Measurements from ENCODE around the gene ZNF124.
"Not testable (repeated sequence)": the region's sequence is repeated elsewhere in the genome, so short reads cannot be mapped to it uniquely, and the experiment has no call there.

The ZNF124 gene

DNA sequence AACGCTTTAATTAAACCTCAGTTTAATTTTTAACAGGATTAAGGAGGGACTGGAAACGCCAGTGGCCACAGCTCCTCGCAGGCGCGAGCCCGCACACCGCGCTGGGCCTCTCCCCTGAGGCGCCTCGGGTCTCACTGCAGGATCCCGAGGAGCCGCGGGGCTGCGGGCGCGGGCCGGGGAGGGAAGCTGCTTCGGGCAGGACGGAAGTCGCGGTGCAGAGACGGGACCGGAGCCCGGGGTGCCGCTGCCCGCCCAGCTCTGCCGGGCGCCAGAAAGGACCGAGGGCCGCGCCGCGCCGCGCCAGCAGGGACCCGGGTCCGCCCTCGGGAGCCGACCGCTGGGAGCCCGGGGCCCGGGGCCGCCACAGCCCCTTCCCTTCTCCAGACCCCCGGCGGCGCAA lies 377 bp downstream of the ZNF124 start:
- not testable (repeated sequence) for DNase-seq

DNA sequence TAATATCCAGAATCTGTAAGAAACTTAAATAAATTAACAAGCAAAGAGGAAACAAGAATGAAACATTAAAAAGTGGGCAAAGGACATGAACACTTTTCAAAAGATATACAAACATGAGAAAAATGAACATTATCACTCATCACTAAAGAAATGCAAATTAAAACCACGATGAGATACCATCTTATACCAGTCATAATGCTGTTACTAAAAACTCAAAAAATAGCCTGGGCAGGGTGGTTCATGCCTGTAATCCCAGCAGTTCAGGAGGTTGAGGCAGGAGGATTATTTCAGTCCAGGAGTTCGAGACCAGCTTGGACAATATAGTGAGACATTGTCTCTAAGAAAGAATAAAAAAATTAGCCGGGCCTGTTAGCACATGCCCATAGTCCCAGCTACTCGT lies 6.1 kb downstream of the ZNF124 start:
- no peak for DNase-seq

DNA sequence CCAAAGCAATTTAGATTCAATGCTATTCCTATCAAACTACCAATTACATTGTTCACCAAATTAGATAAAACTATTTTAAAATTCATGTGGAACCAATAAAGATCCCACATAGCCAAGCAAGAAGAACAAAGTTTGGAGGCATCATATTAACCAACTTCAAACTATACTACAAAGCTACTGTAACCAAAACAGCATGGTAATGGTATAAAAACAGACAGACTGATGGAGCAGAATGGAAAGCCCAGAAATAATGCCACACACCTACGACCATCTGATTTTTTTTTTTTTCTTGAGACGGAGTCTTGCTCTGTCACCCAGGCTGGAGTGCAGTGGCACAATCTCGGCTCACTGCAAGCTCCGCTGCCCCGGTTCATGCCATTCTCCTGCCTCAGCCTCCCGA lies 7.1 kb downstream of the ZNF124 start:
- no peak for DNase-seq

DNA sequence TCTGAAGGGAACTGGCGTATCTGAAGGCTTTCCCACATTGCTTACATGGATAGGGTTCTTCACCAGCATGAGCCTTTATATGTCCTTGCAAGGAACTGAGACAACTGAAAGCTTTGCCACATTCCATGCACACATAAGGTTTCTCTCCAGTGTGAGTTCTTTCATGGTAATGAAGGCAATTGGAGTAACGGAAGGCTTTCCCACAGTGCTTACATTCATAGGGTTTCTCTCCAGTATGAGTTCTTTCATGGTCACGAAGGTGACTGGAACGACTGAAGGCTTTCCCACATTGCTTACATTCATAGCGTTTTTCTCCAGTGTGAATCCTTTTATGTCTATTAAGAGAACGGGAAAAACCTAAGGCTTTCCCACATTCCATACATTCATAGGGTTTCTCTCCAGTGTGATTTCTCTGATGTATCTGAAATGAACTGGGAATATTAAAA lies 15.0 kb downstream of the ZNF124 start:
- DNase-seq = no peak

DNA sequence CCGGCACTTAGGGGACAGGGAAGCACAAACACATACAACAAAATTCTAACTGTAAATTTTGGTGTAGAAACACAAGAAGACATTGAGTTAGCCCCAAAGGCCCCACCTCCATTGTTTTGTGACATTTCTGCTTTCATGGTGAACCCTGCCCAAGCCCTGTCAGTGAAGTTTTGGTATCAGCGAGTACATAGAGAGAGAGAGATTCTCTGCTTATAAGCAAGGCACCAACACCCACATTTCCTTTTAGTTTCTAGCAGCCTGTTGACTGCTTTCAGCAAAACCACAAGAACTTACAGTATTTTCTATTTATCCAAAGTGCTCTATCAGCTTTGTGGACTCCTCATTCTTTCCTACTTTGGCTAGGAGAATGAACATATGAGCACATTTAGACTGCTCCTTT lies 24.0 kb downstream of the ZNF124 start:
- DNase-seq = no peak

DNA sequence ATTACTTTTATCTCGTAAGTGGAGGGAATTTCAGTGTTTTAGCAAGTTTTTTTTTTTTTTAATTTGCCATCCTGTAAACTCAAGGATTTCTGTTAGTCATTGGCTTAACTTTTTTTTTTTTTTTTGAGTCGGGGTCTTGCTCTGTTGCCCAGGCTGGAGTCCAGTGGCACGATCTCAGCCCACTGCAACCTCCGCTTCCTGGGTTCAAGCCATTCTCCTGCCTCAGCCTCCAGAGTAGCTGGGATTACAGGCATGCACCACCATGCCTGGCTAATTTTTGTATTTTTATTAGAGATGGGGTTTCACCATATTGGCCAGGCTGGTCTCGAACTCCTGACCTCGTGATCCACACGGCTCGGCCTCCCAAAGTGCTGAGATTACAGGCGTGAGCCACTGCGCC lies 24.7 kb downstream of the ZNF124 start:
- not testable (repeated sequence) for DNase-seq

DNA sequence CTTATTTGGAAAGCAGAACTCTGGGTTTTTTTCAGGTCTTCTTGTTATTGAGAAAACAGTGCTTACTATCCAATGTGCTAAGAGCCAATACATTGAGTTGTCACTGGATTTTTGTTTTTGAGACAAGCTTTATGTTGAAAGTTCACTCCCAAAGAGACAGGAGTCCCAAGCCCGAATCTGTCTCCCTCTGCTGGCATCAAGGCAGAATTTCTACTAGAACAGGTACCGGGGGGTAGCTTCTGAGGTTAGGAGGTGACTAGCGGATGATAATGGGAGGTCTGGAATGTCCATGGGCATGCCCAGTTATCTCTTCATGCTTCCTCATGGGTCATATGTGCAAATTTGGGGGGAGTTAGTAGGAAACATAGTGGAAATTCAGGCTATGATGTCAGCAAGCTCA lies 25.1 kb downstream of the ZNF124 start:
- DNase-seq = no peak

DNA sequence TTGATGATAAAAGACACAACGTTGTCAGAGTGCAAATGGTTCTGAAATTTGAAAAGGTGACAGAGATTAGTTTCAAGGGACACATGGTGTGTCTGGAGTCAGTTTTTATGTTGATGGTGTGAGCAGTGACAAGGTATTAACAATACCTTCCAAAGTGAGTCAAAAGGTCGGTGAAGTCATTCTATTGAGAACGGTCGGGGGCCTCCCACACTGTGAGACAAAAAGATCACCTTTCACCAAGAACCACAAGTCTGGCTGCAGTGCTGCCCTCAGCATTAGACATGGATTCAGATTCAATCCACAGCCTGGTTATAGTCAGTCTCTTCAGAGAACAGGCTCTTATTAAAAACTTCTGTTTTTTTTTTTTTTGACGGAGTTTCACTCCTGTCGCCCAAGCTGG lies 26.5 kb downstream of the ZNF124 start:
- no peak for DNase-seq

DNA sequence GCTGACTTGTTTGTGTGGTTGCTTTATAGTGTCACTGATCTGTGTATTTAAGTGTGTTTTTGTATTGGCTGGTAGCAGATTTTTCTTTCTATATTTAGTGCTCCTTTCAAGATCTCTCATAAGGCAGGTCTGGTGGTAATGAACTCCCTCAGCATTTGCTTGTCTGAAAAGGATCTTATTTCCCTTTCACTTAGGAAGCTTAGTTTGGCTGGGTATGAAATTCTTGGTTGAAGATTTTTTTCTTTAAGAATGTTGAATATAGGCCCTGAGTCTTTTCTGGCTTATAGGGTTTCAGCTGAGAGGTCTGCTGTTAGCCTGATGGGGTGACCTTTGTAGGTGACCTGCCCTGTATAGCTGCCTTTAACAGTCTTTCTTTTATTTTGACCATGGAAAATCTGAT lies 32.3 kb downstream of the ZNF124 start:
- DNase-seq = not testable (repeated sequence)

DNA sequence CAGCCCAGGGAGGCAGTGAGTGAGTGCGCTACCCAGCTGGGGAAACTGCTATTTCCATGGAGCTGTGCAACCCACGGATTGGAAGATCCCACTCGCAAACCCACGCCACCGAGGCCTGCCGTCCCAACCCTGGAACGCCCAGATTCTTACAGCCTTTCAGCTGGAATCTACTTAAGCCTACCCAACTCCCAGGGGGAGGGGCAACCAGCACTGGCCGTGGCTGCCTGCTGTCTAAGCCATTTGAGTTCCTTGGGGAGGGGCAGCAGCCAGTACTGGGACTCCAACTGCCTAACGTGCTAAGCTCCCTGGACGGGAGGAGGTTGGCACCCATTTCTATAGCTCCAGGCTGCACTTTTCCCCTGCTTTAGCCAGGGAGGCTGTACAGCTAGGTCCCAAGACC lies 40.6 kb downstream of the ZNF124 start:
- no peak for DNase-seq

DNA sequence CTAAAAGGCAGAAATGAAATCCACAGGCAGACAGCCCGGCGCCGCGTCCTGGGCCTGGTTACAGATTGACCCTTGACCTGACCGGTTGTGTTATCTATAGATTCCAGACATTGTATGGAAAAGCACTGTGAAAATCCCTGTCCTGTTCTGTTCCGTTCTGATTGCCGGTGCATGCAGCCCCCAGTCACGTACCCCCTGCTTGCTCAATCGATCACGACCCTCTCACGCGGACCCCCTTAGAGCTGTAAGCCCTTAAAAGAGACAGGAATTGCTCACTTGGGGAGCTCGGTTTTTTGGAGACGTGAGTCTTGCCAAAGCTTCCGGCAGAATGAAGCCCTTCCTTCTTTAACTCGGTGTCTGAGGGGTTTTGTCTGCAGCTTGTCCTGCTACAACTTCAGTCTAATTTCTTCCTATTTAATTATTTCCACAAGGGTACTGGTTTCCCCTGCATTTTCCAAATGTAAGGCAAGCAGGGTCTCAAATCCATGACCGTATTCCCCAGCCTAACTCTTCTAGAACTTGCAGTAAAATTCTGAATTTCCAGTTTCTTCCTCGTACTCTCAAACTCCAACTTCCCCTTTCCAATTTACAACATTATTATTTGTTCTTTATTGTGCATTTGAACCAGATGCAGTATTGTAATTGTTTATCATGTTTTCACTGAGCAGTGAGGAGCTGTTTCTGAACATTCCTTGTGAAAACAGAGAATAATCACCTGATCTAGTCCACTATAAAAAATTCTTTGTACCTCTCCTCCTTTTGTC lies 44.1 kb downstream of the ZNF124 start:
- not testable (repeated sequence) for DNase-seq

DNA sequence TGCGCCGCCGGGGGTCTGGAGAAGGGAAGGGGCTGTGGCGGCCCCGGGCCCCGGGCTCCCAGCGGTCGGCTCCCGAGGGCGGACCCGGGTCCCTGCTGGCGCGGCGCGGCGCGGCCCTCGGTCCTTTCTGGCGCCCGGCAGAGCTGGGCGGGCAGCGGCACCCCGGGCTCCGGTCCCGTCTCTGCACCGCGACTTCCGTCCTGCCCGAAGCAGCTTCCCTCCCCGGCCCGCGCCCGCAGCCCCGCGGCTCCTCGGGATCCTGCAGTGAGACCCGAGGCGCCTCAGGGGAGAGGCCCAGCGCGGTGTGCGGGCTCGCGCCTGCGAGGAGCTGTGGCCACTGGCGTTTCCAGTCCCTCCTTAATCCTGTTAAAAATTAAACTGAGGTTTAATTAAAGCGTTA lies 45.2 kb downstream of the ZNF124 start:
- not testable (repeated sequence) for DNase-seq

DNA sequence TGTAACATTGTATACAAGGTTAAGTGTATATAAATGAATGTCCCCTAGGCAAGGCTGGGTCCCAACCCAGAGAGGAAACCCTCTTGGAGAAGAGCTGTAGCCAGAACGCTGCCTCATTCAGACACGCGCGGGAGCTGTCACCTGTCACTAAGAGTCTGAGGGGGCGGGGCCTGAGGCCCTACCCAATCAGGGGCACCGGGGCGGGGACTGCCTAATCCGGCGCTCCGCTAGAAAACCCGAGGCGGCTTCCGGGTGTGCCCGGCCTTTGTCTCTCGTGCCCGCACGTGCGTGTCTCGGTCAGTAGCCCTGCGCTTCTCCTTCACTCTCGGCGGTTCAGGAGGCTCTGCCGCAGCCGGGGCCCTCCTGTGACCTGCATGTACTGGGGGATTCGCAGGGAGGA lies 45.7 kb downstream of the ZNF124 start:
- DNase-seq = not testable (repeated sequence)

DNA sequence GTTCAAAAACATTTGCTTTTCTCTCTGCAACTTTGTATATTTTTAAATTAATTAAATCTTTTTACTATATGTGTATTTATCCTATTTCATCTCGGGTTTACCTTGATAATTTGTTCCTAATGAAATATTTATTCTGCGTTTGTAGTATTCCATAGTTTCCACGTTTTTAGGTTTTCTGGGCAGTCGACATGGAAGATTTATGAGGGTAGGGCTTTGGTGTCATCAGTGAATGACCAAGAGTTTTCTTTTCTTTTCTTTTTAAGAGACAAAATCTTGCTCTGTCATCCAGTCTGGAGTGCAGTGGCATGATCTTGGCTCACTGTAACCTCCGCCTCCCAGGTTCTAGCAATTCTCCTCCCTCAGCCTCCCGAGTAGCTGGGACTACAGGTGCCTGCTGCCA lies 50.4 kb downstream of the ZNF124 start:
- no peak for DNase-seq

DNA sequence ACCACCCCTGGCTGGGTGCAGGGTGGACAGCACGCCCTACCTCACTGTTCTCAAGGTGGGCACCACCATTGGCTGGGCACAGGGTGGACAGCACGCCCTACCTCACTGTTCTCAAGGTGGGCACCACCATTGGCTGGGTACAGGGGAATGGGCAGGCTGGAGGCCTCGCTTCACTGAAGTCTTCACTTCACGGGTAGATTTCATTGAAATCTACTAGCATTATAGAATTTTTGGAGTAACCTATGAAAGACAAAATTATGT lies 51.5 kb downstream of the ZNF124 start:
- not testable (repeated sequence) for DNase-seq

DNA sequence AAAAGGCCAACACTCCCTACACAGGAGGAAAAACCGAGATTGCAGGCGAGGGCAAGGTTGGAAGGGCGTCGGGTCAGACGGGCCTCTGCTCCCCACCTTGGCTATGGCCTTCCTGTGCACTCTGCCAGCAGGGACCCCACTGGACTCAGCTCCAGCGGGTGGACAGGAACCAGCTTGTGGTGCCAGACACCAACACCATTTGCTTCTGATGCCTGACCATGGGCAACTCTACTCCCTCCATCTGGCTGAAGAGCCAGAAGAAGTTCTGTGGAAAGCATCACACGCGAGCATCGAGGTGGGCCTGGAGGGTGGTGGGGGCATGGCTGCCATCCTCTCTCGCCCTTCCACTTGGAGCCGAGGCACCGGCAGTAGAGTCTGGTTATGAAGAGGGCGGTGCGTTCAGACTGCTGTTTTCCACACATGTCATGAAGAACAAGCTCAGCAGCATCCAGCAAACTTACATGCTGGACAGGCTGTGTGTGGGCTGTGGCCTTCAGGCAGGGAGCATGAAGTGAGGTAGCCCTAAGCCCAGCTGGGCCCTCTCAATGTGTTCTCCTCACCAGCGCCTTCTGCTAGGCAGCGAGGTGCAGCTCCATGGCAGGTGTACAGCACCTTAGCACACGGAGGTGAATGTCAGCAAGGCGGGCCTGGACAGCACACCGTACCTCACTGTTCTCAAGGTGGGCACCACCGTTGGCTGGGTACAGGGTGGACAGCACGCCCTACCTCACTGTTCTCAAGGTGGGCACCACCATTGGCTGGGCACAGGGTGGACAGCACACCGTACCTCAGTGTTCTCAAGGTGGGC lies 52.0 kb downstream of the ZNF124 start:
- DNase-seq = no peak

DNA sequence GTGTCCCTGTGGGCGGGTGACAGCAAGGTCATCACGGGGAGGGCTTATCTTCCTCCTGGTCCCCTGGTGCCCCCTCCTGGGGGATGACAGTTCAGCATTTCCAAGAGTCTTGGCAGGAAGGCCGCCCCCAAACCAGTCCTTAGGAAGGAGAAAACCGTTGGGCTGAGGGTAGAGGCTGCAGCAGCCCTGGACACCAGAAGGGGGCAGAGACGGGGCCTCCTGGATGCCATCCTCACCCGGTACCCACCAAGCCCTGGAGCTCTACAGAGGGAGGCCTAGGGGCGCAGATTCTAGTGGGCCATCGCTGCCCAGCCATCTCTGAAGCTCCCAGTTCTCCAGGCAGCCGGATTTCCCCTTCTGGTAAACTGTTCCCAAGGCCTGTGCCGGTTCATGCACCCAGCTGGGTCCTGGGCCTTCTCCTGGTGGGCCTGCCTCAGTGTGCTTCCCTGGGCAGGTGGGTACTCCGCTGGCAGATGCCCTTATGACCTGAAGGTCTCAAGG lies 52.8 kb downstream of the ZNF124 start:
- no peak for DNase-seq

DNA sequence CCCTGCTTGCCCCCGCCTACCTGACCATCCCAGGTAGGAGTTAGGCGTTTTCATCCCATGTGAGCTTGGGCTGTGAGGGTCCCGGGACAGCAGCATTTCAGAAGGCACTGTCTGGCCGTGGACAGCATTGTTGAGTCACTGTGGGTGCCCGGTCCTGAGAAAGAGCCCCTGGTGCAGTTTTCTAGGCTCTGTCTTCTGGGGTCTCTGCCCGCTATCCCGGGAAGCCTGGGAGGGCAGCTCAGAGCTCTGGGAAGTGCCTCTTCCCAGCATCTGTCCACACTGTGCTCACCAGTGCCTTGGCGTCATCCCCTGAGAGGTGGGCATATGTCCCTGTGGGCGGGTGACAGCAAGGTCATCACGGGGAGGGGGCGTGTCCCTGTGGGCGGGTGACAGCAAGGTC lies 56.3 kb downstream of the ZNF124 start:
- no peak for DNase-seq

DNA sequence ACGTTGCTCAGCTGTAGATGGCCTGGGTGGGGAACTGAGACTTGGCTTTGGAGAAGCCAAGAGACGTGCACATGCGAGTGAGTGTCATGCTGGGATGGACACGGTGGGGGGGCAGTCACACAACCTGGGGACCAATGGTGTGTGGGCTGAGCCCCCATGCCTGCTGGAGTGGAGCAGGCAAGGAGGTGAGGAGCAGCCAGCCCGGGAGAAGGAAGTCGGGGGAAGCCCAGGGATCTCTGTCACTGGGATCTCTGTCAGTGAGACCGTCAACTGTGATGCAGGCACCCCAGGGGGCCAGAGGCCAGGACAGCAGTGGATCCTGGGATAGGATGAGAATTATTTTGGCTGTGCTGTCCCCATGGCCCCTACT lies 56.7 kb downstream of the ZNF124 start:
- no peak for DNase-seq

DNA sequence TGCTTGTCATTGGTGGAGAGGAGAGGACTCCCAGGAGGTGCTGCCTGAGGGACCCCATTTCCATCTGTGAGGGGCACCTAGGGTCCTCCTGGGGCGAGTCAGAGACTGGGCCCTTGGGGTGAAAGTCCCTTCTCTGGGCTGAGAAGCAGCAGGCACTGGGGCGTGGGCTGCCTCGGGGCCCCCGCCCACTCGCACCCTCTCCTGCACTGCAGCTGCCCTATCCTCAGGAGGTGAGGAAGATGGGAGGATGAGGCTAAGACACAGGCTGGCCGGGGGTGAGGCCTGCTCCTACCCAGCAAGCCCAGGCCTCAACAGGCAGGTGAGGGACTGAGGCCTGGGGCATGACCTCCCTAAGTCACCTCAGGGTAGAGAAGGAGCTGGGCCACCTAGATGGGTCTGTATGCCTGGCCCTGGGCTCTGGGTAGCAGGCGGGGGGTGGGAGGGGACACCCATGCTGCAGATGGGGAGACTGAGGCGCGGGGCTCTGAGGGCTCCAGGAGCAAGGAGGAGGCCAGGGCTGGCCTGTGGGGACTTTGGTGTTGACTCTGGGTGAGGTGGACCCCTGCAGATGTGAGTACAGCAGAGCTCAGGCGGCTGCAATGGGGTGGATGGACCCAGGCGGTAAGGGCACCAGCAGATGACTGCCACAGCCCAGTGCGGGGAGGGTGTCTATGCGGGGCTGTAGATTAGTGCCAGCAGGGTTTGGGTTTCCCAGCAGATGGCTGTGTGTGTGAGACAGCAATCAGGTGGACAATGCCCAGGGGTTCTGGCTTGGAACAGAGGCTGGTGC lies 57.3 kb downstream of the ZNF124 start:
- DNase-seq = no peak

DNA sequence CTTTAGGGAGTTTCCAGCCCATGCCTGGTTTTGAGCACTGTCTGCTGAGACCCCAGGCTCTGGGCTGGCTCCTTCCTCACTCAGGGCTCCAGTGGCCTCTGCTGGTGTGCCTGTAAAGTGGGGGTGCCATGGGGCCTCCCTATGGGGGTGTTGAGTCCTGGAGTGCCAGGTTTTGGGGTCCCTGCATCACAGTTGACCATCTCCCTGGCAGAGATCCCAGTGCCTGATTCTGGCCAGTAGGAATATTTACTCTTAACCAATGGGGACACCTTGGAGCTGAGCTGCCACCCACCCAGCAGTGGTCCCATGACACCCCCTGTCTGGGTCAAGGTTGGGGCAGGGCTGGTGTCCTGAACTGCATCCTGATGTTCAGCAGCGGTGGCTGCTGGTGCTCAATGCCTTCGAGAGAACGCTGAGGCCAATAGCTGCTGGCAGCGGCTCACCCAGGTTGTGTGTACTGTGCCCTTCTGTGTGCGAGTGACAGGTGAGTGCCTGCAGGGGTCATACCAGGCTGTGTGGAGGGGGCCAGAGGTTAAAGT lies 58.0 kb downstream of the ZNF124 start:
- DNase-seq = no peak

DNA sequence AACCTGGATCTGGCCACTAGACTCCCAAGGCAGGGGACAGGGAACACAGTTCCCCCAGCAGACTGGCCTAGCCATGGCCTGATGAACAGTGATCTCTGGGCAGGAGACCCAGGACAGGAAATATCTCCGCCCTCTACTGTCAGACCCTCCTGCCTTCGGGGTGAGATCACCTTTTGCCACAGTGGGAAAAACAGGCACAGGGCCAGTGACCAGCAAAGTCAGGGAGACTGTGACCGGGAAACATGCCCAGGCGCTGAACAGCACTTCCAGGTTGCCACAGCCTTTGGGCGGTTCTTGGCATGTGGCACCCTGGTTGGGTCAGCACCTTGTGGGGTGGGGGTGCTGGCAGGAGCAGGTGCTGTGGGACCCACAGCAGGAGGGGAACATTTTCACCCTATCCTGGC lies 58.7 kb downstream of the ZNF124 start:
- no peak for DNase-seq

DNA sequence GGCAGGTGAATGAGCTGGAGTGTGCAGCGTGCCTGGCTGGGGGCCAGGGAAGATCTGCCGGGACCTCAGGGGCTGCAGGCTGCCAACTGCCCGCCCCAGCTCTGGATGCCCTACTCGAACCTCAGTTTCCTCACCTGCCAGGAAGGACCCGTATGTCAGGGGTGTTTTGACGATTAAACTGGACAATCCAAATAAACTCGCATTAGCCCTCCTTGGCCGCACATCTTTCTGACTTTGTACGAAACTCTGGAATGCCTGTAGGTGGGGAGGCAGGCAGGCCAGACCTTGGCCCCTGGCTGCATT lies 59.4 kb downstream of the ZNF124 start:
- no peak for DNase-seq

Measured in GDM1 (cell line).